GM19463 (cell line): ENCODE measurements around the gene C19orf47.

ENCODE experiments used
- ATAC-seq: cut with Tn5 transposase; IDR thresholded peaks from one replicate; pipeline ENCODE4 v1.9.1; 2021; ENCODE audit warnings: mild to moderate bottlenecking, moderate library complexity; ENCODE audit not compliant: unreplicated experiment

C19orf47 gene

GRCh38 chr19:40284251-40284500 lies 64.0 kb downstream of the C19orf47 start:
- no peak for ATAC-seq

- ATAC-seq: no peak
Measured at GRCh38 chr19:40283414-40284250, 64.6 kb downstream of the C19orf47 start.

- ATAC-seq: no peak
Measured at GRCh38 chr19:40282920-40283319, 65.3 kb downstream of the C19orf47 start.

- no peak for ATAC-seq
Measured at GRCh38 chr19:40282209-40282580, 66.0 kb downstream of the C19orf47 start.

- ATAC-seq: no peak
Measured at GRCh38 chr19:40281381-40282208, 66.6 kb downstream of the C19orf47 start.

- no peak for ATAC-seq
Measured at GRCh38 chr19:40280608-40281221, 67.5 kb downstream of the C19orf47 start.

- no peak for ATAC-seq
Measured at GRCh38 chr19:40279761-40280607, 68.2 kb downstream of the C19orf47 start.

GRCh38 chr19:40279120-40279551 lies 69.1 kb downstream of the C19orf47 start:
- no peak for ATAC-seq

- ATAC-seq: no peak
Measured at GRCh38 chr19:40278361-40279035, 69.7 kb downstream of the C19orf47 start.

GRCh38 chr19:40277356-40278059 lies 70.7 kb downstream of the C19orf47 start:
- no peak for ATAC-seq

GRCh38 chr19:40274585-40275544 lies 73.3 kb downstream of the C19orf47 start:
- ATAC-seq: no peak

GRCh38 chr19:40273469-40274360 lies 74.5 kb downstream of the C19orf47 start:
- ATAC-seq: no peak

GRCh38 chr19:40272261-40272660 lies 75.9 kb downstream of the C19orf47 start:
- no peak for ATAC-seq

- no peak for ATAC-seq
Measured at GRCh38 chr19:40271706-40272105, 76.5 kb downstream of the C19orf47 start.

GRCh38 chr19:40270362-40271089 lies 77.7 kb downstream of the C19orf47 start:
- ATAC-seq: no peak
